Upper lobe of left lung (tissue), 4 donors: ENCODE data around the gene CDK11B.

Experiments
- POLR2A ChIP-seq, 4 donors: fragments of 450-650 bp; IDR thresholded peaks; one replicate each; pipeline ENCODE4 v1.5.1; 2016 to 2017; ENCODE audit warnings: antibody characterized with exemption in 4 of 4, mild to moderate bottlenecking in 2 of 4
- POLR2AphosphoS5 ChIP-seq, 2 donors: sonication (generic); formaldehyde crosslinking; IDR thresholded peaks; one replicate each; pipeline ENCODE4 v1.5.1; 2017; ENCODE audit warnings: antibody characterized with exemption in 2 of 2
- TF ChIP-seq, protein P1 (sequence below), 6 experiments: fragments of 450-650 bp in 4 of 6; fragments of 200-600 bp in 2 of 6; sonication (generic) in 2 of 6; IDR thresholded peaks; one replicate each; pipeline ENCODE4 v1.5.1; 2016 to 2019; ENCODE audit warnings: antibody characterized with exemption in 6 of 6

DNA sequence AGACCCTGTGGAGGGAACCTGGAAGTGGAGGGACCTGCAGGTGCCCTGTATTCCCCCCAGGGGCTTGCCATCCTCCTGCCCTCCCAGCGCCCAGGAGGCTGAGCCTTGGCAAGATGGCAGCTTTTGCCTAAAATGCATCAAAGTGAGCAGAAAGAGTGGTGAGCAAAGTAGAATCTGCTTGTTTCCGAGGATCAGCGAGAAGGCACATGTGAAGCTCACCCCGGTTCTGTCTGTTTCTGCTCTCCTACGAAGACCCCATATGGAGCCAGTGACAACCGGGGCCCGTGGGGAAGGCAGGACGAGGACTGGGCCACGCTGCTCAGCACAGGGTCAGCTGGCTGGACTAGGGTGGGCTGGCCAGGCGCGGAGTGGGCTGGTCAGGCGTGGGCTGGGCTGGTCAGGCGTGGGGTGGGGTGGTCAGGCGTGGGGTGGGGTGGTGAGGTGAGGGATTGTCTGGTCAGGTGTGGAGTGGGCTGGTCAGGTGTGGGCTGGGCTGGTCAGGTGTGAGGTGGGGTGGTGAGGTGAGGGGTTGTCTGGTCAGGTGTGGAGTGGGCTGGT is 53.7 kb downstream of the CDK11B start:
- TF ChIP-seq POLR2A (IDR thresholded peaks at IDR 0.05) = no peak
- TF ChIP-seq, protein P1, sequence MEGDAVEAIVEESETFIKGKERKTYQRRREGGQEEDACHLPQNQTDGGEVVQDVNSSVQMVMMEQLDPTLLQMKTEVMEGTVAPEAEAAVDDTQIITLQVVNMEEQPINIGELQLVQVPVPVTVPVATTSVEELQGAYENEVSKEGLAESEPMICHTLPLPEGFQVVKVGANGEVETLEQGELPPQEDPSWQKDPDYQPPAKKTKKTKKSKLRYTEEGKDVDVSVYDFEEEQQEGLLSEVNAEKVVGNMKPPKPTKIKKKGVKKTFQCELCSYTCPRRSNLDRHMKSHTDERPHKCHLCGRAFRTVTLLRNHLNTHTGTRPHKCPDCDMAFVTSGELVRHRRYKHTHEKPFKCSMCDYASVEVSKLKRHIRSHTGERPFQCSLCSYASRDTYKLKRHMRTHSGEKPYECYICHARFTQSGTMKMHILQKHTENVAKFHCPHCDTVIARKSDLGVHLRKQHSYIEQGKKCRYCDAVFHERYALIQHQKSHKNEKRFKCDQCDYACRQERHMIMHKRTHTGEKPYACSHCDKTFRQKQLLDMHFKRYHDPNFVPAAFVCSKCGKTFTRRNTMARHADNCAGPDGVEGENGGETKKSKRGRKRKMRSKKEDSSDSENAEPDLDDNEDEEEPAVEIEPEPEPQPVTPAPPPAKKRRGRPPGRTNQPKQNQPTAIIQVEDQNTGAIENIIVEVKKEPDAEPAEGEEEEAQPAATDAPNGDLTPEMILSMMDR (IDR thresholded peaks at IDR 0.05) = no peak
- TF ChIP-seq POLR2AphosphoS5 (IDR thresholded peaks at IDR 0.05) = no peak
